ENCODE results near the gene DIP2A.
A peak's percentile ranks its signal among the peaks of the same experiment; 100 is the strongest.
"Not testable (repeated sequence)": the region's sequence is repeated elsewhere in the genome, so short reads cannot be mapped to it uniquely, and the experiment has no call there.

Gene DIP2A

DNA sequence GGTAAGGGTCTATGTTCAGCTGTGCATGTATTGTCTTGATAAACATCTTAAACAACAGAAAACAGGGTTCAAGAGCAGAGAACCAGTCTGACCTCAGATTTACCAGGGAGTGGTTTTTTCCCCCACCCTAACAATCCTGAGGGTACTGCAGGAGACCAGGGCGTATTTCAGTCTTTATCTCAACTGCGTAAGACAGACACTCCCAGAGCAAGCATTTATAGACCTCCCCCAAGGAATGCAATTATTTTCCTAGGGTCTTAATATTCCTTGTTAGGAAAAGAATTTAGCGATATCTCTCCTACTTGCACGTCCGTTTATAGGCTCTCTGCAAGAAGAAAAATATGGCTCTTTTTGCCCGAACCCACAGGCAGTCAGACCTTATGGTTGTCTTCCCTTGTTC lies 9.8 kb upstream of the DIP2A start:
- not testable (repeated sequence) for DNase-seq

DNA sequence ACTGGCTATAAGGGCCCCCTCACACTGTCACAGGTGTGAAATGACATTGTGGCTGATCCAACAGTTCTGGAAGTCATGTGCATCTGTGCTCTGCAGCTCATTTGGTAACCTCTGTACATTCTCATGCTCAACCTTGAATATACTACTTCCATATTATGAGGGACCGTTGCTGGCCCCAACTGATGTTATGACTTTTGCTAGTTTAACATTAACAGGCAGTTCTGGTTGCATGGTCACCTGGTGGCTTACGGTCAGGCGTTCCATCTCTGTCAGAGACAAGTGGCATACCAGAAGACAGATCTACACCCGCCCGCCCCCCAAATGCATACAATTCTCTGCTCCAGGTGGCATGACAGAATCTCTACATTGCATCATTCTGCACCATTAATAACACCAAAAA lies 6.0 kb upstream of the DIP2A start:
- DNase-seq, result no peak

DNA sequence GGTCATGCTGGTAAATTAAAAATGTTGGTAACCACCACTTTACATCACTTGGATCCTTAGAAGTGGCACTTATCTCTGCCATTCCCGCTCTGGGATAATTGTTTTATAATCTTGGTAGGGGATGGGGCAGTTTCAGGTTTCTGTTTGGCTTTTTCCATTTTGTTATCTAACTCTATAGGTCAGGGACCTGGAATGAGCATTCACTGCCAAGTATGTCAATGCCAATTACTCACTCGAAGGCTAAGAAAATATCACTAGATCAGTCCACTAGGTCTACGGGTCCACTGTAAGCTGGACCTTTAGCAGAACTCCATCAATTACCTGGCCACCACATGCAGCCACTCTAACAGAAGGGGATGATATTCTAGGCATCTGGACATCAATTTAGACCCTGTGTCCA lies 4.5 kb upstream of the DIP2A start:
- DNase-seq, result no peak

DNA sequence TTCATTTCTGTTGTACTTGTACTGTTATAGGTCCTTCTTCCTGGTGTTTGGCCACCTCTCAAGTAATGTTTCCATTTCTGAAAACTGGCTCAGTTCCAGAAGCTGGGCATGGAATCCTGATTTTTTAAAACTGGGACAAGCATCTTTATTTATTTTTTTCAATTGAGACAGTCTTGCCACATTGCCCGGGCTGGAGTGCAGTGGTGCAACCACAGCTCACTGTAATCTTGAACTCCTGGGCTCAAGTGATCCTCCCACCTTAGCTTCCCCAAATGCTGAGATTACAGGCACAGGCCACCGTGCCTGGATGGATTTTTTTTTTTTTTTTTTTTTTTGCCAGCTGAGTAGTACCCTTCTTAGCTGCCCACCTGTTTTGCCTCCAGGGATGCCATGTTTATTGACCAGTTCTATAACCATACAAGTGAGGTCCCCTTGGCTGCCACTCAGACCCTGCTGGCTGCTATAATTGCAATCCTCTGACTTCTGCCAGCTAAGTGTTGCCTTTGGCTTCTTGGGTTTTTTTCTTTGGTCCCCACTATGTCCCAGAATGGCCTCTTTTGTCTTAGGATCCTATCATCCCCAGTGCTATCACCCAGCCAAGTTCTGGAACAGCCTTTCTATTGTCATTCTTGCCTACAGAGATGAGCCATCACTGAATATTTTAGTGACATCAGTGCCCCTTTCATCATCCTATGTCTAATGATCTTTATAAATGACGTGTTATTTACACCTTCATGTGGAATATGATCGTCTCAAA lies 3.9 kb upstream of the DIP2A start:
- no peak for DNase-seq

DNA sequence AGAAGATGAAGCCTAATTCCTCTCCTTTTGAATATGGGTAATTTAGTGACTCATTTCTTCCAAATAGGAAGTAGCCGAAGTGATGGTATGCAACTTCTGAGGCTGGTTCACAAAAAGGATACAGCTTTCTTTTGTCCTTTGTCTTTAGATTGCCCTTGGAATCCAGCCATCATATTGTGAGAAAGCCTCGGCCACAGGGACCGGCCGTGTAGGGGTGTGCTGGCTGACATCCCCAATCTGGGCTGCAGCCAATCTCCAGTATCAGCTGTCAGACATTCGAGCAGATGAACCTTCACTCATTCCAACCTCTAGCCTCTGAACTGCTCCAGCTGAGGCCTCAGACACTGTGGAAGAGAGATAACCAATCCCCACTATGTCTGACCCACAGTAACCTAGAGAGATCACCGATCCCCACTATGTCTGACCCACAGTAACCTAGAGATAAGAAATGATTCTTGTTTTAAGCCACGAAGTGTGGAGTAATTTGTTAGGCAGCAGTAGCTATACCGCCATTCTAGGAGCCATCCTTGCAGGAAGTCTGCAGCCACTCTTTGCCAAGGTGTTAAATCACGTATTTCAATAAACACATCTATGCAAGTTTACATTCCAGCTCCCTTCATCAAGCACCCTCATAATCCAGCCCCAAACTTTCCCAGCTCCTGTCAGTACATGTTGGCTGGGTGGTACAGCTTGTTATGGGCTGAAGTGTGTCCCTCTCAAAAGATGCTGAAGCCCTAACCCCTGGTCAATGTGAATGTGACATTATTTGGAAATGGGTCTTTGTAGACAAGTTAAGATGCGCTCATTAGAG lies 2.9 kb upstream of the DIP2A start:
- no peak for DNase-seq

DNA sequence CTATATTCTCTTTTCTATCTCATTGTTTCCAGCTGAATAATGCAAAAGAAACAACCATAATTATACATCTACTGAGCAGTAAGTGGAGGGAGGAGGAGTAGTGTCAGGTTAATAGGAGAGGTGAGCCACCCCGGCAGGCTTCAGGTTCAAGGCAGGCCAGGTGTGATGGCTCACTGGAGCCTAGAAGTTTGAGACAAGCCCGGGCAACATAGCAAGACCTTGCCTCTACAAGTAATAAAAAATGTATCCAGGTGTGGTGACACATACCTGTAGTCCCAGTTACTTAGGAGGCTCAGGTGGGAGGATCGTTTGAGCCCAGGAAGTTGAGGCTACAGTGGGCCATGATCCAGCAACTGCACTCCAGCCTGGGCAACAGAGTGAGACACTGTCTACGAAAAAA lies 1.9 kb upstream of the DIP2A start:
- no peak for DNase-seq

DNA sequence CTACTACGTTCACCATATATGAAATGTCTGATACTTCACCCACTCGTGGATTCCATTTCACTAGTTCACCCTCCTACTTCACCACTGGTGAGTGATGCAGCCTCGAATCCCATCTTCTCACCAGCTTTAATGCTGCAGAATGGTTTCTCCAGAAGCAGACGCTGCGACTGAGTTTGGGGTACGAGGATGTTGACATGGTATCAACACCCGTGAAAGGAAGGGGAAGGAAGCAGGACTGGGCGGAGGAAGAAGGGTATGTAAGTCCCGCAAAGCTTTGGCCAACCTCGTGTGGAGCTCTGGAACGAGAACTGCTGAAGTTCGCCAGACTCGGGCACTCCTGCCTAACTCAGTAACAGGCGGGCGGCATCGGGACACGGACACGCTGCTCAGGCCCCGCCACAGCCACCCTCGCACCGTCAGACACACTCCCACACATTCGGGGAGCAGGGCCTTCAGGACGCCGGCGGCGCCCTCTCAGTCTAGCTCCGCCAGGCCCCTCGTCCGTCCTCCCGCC lies 833 bp upstream of the DIP2A start:
- DNase-seq, result peak; percentile 44

DNA sequence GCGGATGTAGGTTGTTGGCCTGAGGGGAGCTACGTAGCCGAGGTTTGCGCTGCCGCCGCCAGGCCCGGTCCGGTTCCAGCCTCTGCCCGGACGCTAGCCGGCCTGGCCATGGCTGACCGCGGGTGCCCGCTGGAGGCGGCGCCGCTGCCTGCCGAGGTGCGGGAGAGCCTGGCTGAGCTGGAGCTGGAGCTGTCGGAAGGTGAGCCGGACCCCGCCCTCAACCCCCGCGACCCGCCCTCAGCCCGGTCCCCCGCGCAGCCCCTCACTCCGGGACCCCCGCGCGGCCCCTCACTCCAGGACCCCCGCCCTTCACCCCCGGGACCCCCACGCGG lies 299 bp downstream of the DIP2A start:
- no peak for DNase-seq

DNA sequence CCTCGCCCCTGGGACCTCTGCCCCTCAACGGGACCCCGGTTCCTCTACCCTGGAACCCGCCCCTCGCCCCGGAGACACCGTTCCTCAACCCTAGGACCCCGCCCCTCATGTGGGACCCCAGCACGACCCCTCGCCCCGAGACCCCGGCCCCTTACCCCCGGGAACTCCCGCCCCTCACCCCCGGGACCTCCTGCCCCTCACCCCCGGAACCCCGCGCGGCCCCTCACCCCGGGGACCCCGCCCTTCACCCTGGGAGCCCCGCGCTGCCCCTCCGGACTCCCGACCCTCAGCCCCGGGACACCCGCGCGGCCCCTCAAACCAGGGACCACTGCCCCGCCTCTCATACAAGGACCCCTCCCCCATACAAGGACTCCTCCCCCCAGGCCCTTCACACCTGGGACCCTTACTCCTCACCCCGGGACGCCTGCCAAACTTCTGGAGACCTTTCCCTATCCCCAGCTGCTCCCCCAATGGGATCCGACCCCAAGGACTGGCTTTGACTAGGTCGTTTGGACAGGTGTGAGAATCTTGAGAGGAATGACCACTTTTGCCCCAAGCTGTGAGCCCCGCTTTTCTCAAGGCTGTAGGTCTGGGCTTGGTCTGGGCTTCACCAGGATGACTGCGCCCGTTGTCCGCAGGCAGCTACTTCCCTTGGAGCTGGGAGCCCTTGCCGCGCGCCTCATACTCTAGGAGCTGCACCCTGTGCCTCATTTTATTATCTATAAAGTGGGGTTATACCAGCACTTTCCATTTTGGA lies 843 bp downstream of the DIP2A start:
- DNase-seq, result no peak

DNA sequence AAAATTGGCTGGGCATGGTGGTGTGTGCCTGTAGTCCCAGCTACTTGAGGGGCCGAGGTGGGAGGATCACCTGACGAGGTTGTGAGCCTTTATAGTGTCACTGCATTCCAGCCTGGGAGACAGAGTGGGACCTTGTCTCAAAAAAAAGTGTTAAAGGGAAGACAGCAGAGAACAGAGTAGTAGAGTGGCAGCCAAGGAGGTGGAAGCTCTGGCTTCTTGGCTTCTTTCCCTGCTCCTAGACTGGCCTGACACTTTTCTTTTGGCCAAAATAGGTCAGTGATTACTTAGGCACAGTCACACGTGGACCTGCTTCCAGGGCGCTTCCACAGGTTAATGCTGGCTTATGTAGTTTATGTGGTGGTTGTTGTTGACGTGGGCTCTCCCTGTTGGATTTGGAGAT lies 3.2 kb downstream of the DIP2A start:
- DNase-seq, result no peak

DNA sequence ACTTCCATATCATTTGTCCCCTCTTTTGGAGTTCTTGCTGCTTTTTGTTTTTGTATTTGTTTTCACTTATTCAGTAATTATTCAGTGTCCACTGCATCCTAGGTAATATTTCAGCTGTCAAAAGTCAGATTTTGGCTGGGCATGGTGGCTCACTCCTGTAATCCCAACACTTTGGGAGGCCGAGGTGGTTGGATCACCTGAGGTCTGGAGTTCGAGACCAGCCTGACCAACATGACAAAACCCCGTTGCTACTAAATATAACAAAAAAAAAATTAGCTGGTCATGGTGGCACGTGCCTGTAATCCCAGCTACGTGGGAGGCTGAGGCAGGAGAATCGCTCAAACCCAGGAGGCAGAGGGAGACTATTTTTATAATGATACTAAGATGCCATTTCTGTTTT lies 6.5 kb downstream of the DIP2A start:
- DNase-seq, result not testable (repeated sequence)

DNA sequence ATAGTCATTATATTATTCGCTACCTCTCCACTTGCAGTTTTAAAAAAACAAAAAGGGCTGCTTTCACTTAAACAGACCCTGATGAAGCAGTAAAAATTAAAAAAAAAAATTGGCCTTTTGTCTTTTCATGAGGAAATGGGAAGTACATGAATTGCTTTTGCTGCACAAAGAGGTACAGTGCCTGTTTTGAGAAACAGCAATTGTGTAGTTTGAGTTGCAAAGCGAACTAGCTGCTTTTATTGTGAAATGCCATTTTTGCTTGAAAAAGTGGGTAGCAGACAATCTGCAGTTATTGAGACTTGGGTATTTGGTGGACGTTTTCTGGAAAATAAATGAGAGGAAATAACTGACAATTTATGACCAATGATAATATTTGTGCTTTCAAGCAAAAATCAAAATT lies 7.0 kb downstream of the DIP2A start:
- DNase-seq, result no peak

DNA sequence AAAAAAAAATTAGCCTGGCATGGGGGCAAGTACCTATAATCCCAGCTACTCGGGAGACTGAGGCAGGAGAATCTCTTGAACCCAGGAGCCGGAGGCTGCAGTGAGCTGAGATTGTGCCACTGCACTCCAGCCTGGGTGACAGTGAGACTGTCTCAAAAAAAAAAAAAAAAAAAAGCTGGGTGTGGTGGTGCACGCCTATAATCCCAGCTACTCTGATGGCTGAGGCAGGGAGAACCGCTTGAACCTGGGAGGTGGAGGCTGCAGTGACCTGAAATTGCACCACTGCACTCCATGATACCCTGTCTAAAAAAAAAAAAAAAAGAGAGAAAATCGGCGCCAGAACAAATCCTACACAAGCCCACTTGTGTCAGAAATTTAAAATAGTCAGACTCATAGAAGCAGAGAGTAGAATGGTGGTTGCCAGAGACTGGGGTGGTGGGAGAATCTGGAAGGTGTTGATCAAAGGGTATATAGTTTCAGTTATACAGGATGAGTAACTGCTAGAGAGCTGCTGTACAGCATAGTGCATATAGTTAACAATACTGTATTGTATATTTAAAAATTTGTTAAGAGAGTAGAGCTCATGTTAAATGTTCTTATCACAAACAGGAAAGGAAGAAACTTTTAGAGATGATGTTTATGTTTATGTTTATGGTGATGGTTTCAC lies 9.6 kb downstream of the DIP2A start:
- no peak for DNase-seq

DNA sequence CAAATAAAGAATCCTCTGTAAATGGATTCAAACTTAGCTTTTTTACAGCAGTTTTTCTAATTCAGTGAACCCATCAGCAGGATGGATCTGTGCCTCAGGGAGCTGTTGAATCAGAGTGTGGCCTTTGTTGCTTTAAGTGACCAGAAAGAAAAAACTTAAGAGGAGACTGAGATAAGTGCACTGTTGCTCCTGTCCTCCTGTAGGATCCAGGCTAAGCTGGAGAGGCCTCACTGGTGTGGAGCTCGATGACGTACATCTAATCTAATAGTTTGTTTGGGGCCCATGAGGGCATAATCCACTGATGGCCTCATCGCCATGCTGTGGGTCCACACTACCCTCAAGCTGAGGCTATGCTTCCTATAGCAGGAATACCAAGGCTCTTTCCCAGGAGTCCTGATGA lies 10.6 kb downstream of the DIP2A start:
- DNase-seq, result no peak

DNA sequence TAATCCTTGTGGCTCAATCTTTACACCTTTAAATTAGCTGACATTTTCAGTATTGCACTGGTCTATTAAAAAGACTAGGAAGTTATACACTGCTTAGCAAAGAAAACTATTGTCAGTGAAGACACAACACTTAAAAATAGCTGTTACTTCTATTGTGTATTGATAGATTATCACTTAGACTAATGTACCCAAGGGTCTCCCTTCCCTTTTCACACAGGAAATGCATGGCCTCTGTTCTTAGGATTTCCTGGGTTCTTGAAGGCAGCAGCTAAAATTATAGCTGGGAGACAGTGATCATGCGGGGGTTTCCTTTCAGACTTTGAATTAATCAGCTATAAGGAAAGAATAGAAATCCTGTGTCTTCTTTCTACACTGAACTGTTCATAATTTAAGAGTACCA lies 12.8 kb downstream of the DIP2A start:
- no peak for DNase-seq

DNA sequence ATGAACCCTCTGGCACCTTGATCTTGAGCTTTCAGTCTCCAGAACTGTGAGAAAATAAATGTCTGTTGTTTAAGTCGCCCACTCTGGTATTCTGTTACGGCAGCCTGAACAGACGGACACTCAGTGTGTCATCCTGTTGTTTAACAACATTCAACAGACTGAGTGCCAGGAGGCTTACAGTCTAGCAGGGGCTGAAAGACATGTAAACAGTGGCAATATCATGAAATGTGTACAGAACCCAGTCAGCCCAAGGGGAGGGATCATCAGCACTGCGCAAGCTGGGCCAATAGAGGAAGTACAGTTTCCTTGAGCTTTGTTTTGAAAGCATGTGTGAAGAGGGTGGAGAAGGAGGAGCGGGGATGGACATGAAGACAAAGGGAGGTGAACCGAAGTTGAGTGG lies 13.6 kb downstream of the DIP2A start:
- no peak for DNase-seq

DNA sequence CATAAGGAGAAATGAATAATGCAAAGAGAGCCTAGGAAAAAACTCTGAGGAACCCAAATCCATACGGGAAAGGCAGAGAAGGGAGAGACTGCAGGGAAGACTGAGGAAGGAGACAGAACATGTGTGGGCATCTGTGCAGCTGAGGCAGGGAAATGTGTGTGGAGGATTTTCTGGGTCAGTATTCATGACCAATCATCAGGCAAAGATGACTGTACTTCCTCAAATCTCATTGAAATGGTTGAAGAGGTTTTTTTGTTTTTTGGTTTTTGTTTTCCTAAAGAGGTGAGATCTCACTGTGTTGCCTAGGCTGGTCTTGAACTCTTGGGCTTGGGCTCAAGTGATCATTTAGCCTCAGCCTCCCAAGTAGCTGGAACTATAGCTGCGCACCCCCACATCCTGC lies 15.7 kb downstream of the DIP2A start:
- DNase-seq, result no peak

DNA sequence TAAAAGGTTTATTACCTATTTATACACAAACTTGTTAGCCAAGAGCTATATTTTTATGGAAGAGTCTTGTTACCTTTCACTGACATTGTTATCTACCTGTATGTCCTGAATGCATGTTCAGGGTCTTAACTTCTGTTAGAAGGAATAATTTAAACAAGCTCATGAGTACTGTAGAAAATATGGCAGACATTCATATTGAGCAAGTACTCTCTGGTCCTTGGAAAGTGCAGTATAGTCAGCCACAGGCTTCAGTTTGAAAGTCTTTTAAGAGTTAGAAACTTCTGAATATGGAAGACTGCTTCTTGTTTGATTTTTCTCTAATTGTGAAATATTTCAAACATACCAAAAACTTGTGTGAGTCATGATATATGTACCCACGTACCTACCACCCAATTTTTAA lies 16.6 kb downstream of the DIP2A start:
- DNase-seq, result no peak

DNA sequence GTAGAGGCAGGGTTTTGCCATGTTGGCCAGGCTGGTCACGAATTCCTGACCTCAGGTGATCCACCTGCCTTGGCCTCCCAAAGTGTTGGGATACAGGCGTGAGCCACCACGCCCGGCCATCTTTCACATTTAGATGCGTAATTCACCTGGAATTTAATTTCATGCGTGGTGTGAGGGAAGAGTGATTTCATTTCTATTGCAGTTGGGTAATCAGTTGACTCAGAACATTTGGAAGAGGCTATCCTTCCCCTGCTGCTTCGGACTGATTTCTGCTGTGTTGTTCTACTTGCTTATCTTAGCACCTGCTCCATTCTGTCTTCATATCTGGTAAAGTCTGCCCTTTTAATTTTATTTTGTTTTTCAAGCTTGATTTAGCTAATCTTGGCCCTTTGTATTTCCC lies 19.1 kb downstream of the DIP2A start:
- no peak for DNase-seq

DNA sequence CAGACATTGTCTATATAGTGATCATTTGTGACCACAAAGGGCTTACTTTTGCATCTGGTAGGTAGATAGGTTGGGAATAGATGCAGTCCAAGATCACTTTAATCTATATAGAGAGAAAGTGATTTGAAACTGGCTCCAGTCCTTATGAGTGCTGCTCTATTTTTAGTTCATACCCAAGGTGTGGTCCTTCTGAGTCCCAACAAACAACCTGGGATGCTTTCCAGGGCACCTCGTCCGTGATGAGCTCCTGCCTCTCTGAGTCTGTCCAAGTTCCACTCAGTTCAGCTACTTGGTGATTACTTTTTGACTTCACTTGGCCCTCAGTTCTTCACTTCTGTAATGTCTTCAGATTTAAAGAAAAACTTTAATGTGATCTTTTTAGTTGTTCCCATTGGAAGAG lies 20.2 kb downstream of the DIP2A start:
- DNase-seq, result no peak

DNA sequence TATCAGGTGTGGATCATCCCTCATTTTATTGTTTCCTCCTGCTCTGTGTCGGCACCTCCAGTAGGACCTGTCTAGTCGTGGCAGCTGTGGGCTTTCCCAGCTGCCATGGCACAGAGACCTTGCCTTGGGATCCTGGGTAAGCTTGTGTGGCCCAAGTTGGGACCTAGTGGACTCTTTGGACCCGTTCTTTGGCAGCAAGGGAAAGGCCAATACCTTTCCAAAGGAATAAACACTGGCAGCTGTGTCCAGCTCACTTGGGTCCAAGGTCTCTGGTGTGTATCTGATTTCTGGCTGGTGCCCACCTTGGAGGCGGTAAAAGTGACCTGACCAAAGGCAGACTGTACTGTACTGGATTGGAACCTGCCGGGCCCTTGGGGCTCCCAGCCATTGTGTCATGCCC lies 21.8 kb downstream of the DIP2A start:
- no peak for DNase-seq

DNA sequence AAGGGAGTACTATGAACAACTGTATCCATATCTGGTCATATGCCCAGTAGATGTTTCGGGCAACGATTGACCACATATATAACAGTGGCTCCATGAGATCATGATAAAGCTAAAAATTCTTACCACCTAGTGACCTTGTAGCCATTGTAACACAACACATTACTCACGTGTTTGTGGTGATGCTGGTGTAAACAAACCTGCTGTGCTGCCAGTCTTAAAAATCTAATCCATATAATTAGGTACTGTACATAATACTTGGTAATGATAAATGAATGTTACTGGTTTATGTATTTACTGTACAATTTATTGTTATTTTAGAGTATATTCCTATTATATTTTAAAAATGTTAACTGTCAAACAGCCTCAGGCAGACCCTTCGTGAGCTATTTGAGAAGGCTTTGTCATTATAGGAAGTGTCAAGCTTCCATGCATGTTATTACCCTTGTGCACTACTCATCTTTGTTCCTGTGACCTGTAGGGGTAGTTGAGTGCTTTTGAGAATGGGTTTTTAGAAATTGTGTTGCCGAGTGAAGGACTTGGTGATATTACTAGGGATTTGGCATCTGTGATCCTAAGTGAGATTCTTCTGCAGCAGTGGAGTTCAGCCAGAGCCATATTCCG lies 23.6 kb downstream of the DIP2A start:
- no peak for DNase-seq

DNA sequence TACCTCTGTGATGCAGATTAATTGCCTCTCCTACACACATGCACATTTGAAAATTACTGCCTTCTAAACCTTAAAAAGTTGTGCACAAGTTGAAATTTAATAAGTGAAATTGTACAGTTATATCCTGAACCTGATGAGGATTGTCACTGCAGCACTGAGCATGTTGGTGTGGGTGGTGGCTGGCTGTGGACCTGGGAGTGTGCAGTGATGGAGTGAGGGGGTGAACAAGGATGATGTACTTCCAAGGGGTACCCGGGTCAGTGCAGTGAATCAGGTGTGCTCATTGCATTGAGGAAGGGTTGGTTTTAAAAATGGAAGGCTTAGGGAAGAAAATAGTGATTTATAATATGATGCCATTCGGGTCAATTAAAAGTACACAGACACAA lies 24.1 kb downstream of the DIP2A start:
- DNase-seq, result no peak

Measured in NCI-H345 (cell line).